Naive B cell (primary cell): ENCODE measurements around the gene IL36A. TPM values are rescaled to one million over a fixed set of nuclear protein-coding genes. Genes with fewer than 3 reads are reported as not detected.

Experiments used
- ATAC-seq, 2 donors: fragments of 150-1000 bp; cut with Tn5 transposase; 2 replicates each; pipeline ENCODE4 v1.10.0; 2021; ENCODE audit warnings: low read depth in 2 of 2, mild to moderate bottlenecking in 2 of 2, moderate library complexity in 2 of 2
- DNase-seq: peaks from one replicate; pipeline ENCODE4 v3.0.0; 2022
- H3K27ac Mint-ChIP-seq, 6 donors: one replicate each; pipeline ENCODE4 v1.8.0; 2020 to 2022; ENCODE audit warnings: mild to moderate bottlenecking in 6 of 6, mixed read lengths in 6 of 6, moderate library complexity in 5 of 6, inconsistent platforms in 2 of 6
- H3K27me3 Mint-ChIP-seq, 3 donors: one replicate each; pipeline ENCODE4 v1.8.0; 2021 to 2022; ENCODE audit warnings: mixed read lengths in 3 of 3, mild to moderate bottlenecking in 1 of 3
- H3K36me3 Mint-ChIP-seq, 2 donors: one replicate each; pipeline ENCODE4 v1.8.0; 2020 to 2022; ENCODE audit warnings: mixed read lengths in 2 of 2, inconsistent platforms in 1 of 2, mild to moderate bottlenecking in 1 of 2
- H3K4me1 Mint-ChIP-seq, 3 donors: one replicate each; pipeline ENCODE4 v1.8.0; 2020 to 2022; ENCODE audit warnings: mixed read lengths in 3 of 3, inconsistent platforms in 1 of 3, mild to moderate bottlenecking in 1 of 3, moderate library complexity in 1 of 3
- H3K4me3 Mint-ChIP-seq, 8 donors: one replicate each; pipeline ENCODE4 v1.8.0; 2020 to 2022; ENCODE audit warnings: mild to moderate bottlenecking in 8 of 8, mixed read lengths in 8 of 8, moderate library complexity in 8 of 8, inconsistent platforms in 2 of 8
- H3K9me3 Mint-ChIP-seq, 7 donors: one replicate each; pipeline ENCODE4 v1.8.0; 2020 to 2022; ENCODE audit warnings: mixed read lengths in 7 of 7, mild to moderate bottlenecking in 5 of 7, inconsistent platforms in 2 of 7, moderate library complexity in 1 of 7
- polyA plus RNA-seq, 6 donors: library from polyadenylated mRNA; unstranded; fragments of 300-500 nt; fragmentation: Illumina TruSeq; gene quantifications; one replicate each; pipeline ENCODE4 v1.2.3, GENCODE V29; 2021; ENCODE audit warnings: low read depth in 6 of 6

Gene IL36A
- polyA plus RNA-seq, 6 donors from 2014 or later, result not detected

GRCh38 chr2:113012436-113013335 lies 7.4 kb downstream of the IL36A start:
- Mint-ChIP-seq H3K9me3 (peaks cover 0 to 2% (median 0%) of the 10 kb centered on the region in 7 donors), H3K27ac (no peak overlapping the region), H3K27me3 (peaks cover 19 to 39% (median 32%) of the 10 kb centered on the region in 3 donors), H3K36me3 (no peaks in the 10 kb centered on the region), H3K4me3 (no peak overlapping the region), H3K4me1 (no peaks in the 10 kb centered on the region)
- DNase-seq (no peak), ATAC-seq (no peak)

GRCh38 chr2:113013336-113013661 lies 8.0 kb downstream of the IL36A start:
- Mint-ChIP-seq H3K27ac (no peak overlapping the region), H3K36me3 (peaks cover under 1 to 3% of the 10 kb centered on the region in 2 donors), H3K9me3 (peaks cover 0 to 8% (median under 1%) of the 10 kb centered on the region in 7 donors), H3K4me3 (no peak overlapping the region), H3K4me1 (no peaks in the 10 kb centered on the region), H3K27me3 (peaks cover 22 to 45% (median 38%) of the 10 kb centered on the region in 3 donors)
- DNase-seq (no peak), ATAC-seq (no peak)

- ATAC-seq (no peak), DNase-seq (no peak)
- Mint-ChIP-seq H3K9me3 (peaks cover 0 to 15% (median 8%) of the 10 kb centered on the region in 7 donors), H3K27me3 (peaks cover 26 to 52% (median 42%) of the 10 kb centered on the region in 3 donors), H3K4me1 (no peaks in the 10 kb centered on the region), H3K36me3 (peaks cover 7 to 11% of the 10 kb centered on the region in 2 donors), H3K4me3 (no peak overlapping the region), H3K27ac (no peak overlapping the region)
Measured at GRCh38 chr2:113014067-113014466, 8.8 kb downstream of the IL36A start.

- Mint-ChIP-seq H3K36me3 (peaks cover 7 to 20% of the 10 kb centered on the region in 2 donors), H3K4me1 (no peaks in the 10 kb centered on the region), H3K27ac (no peak overlapping the region), H3K27me3 (peaks cover 33 to 61% (median 49%) of the 10 kb centered on the region in 3 donors), H3K9me3 (peaks cover 0 to 24% (median 8%) of the 10 kb centered on the region in 7 donors), H3K4me3 (no peak overlapping the region)
- no peak for DNase-seq
- no peak for ATAC-seq
Measured at GRCh38 chr2:113015042-113015441, 9.8 kb downstream of the IL36A start.

- Mint-ChIP-seq H3K27ac (no peak overlapping the region), H3K27me3 (peaks cover 33 to 56% (median 49%) of the 10 kb centered on the region in 3 donors), H3K36me3 (peaks cover 7 to 20% of the 10 kb centered on the region in 2 donors), H3K4me1 (no peaks in the 10 kb centered on the region), H3K4me3 (no peak overlapping the region), H3K9me3 (peaks cover 0 to 24% (median 8%) of the 10 kb centered on the region in 7 donors)
- DNase-seq (no peak), ATAC-seq (no peak)
Measured at GRCh38 chr2:113015655-113016054, 10.4 kb downstream of the IL36A start.

- no peaks in the 10 kb centered on the region for H3K4me1 Mint-ChIP-seq
- peaks cover 40 to 67% (median 49%) of the 10 kb centered on the region in 3 donors for H3K27me3 Mint-ChIP-seq
- DNase-seq (no peak), ATAC-seq (no peak)
- peaks cover 7 to 20% of the 10 kb centered on the region in 2 donors for H3K36me3 Mint-ChIP-seq
- H3K4me3 Mint-ChIP-seq, result no peak overlapping the region
- peaks cover 0 to 24% (median 8%) of the 10 kb centered on the region in 7 donors for H3K9me3 Mint-ChIP-seq
- H3K27ac Mint-ChIP-seq, result no peak overlapping the region
Measured at GRCh38 chr2:113018509-113018908, 13.2 kb downstream of the IL36A start.

- peaks cover 57 to 80% (median 58%) of the 10 kb centered on the region in 3 donors for H3K27me3 Mint-ChIP-seq
- ATAC-seq (no peak), DNase-seq (no peak)
- H3K9me3 Mint-ChIP-seq, result peaks cover 0 to 24% (median 8%) of the 10 kb centered on the region in 7 donors
- H3K36me3 Mint-ChIP-seq, result peaks cover 7 to 20% of the 10 kb centered on the region in 2 donors
- no peak overlapping the region for H3K27ac Mint-ChIP-seq
- no peak overlapping the region for H3K4me3 Mint-ChIP-seq
- peaks cover 6 to 7% (median 7%) of the 10 kb centered on the region in 3 donors for H3K4me1 Mint-ChIP-seq
Measured at GRCh38 chr2:113021312-113021711, 16.1 kb downstream of the IL36A start.

- Mint-ChIP-seq H3K9me3 (peaks cover 0 to 3% (median 0%) of the 10 kb centered on the region in 7 donors), H3K4me1 (peaks cover 6 to 7% (median 7%) of the 10 kb centered on the region in 3 donors), H3K27me3 (peaks cover 44 to 69% (median 61%) of the 10 kb centered on the region in 3 donors), H3K4me3 (no peak overlapping the region), H3K27ac (no peak overlapping the region), H3K36me3 (peaks cover 0 to 3% of the 10 kb centered on the region in 2 donors)
- ATAC-seq, result no peak
- no peak for DNase-seq
Measured at GRCh38 chr2:113024764-113025163, 19.5 kb downstream of the IL36A start.

GRCh38 chr2:113025737-113026136 lies 20.5 kb downstream of the IL36A start:
- DNase-seq (no peak), ATAC-seq (peak; percentile 61 to 65)
- H3K27me3 Mint-ChIP-seq, result peaks cover 51 to 75% (median 63%) of the 10 kb centered on the region in 3 donors

GRCh38 chr2:113027691-113028090 lies 22.4 kb downstream of the IL36A start:
- Mint-ChIP-seq H3K27me3 (peaks cover 48 to 63% (median 59%) of the 10 kb centered on the region in 3 donors), H3K4me1 (peaks cover 6 to 7% (median 7%) of the 10 kb centered on the region in 3 donors), H3K27ac (no peak overlapping the region), H3K36me3 (no peaks in the 10 kb centered on the region), H3K9me3 (no peaks in the 10 kb centered on the region), H3K4me3 (no peak overlapping the region)
- no peak for ATAC-seq
- no peak for DNase-seq

More at GRCh38 chr2:113025737-113026136, 20.5 kb downstream of the IL36A start:
- Mint-ChIP-seq H3K36me3 (no peaks in the 10 kb centered on the region), H3K27ac (no peak overlapping the region), H3K4me3 (no peak overlapping the region), H3K9me3 (no peaks in the 10 kb centered on the region), H3K4me1 (peaks cover 6 to 7% (median 7%) of the 10 kb centered on the region in 3 donors)

- Mint-ChIP-seq H3K36me3 (no peaks in the 10 kb centered on the region), H3K4me1 (peaks cover 6 to 7% (median 7%) of the 10 kb centered on the region in 3 donors), H3K9me3 (no peaks in the 10 kb centered on the region), H3K27ac (no peak overlapping the region), H3K27me3 (peaks cover 47 to 60% (median 58%) of the 10 kb centered on the region in 3 donors), H3K4me3 (no peak overlapping the region)
- DNase-seq, result no peak
- ATAC-seq, result no peak
Measured at GRCh38 chr2:113028112-113028511, 22.9 kb downstream of the IL36A start.

GRCh38 chr2:113032737-113033136 lies 27.5 kb downstream of the IL36A start:
- ATAC-seq (no peak), DNase-seq (no peak)
- H3K9me3 Mint-ChIP-seq, result no peaks in the 10 kb centered on the region
- no peaks in the 10 kb centered on the region for H3K36me3 Mint-ChIP-seq
- no peaks in the 10 kb centered on the region for H3K4me1 Mint-ChIP-seq
- no peak overlapping the region for H3K4me3 Mint-ChIP-seq
- H3K27me3 Mint-ChIP-seq, result peaks cover 40 to 55% (median 42%) of the 10 kb centered on the region in 3 donors
- no peak overlapping the region for H3K27ac Mint-ChIP-seq

GRCh38 chr2:113034016-113034415 lies 28.8 kb downstream of the IL36A start:
- Mint-ChIP-seq H3K36me3 (no peaks in the 10 kb centered on the region), H3K27me3 (peaks cover 42 to 58% (median 46%) of the 10 kb centered on the region in 3 donors), H3K4me3 (no peak overlapping the region), H3K4me1 (no peaks in the 10 kb centered on the region), H3K27ac (no peak overlapping the region), H3K9me3 (no peaks in the 10 kb centered on the region)
- ATAC-seq (no peak), DNase-seq (no peak)

- DNase-seq (no peak), ATAC-seq (no peak)
- H3K4me3 Mint-ChIP-seq, result no peak overlapping the region
- no peaks in the 10 kb centered on the region for H3K9me3 Mint-ChIP-seq
- no peaks in the 10 kb centered on the region for H3K36me3 Mint-ChIP-seq
- peaks cover 34 to 41% (median 36%) of the 10 kb centered on the region in 3 donors for H3K27me3 Mint-ChIP-seq
- peak overlapping the region in 1 of 6 donors; percentile 18 for H3K27ac Mint-ChIP-seq
- H3K4me1 Mint-ChIP-seq, result no peaks in the 10 kb centered on the region
Measured at GRCh38 chr2:113036763-113037162, 31.5 kb downstream of the IL36A start.
